PC-9 (cell line): ENCODE results near the gene TUBGCP2. TPM values are rescaled to one million over a fixed set of nuclear protein-coding genes. Genes with fewer than 3 reads are reported as not detected.
"Not testable (repeated sequence)": the region's sequence is repeated elsewhere in the genome, so short reads cannot be mapped to it uniquely, and the experiment has no call there.

Experiments used
- BruUV-seq: library from RNA; stranded (reverse); fragments of 400-500 nt; replicated peaks from 2 replicates; lab custom pipeline; 2021; lab: Mats Ljungman, UMichigan
- CTCF ChIA-PET: fragments of 300-600 bp; sonication (Branson Sonifier 250); formaldehyde crosslinking; loops from one replicate; lab custom pipeline; 2022; ENCODE audit warnings: antibody characterized with exemption; lab: Charles Lee
- POLR2A ChIA-PET: fragments of 300-600 bp; sonication (Branson Sonifier 250); formaldehyde crosslinking; loops from one replicate; lab custom pipeline; 2022; ENCODE audit warnings: antibody characterized with exemption; ENCODE audit not compliant: unreplicated experiment; lab: Charles Lee
- DNase-seq, 2 experiments: peaks; one replicate each; pipeline versions ENCODE4 v3.0.0 to v3.0.0-alpha.2; 2015 to 2022; ENCODE audit warnings: mixed read lengths in 1 of 2
- H2AFZ ChIP-seq: fragments of 200-600 bp; sonication (generic); 2 replicates; pipeline ENCODE4 v1.8.1; 2017; ENCODE audit warnings: antibody characterized with exemption
- H3F3A ChIP-seq: fragments of 200-600 bp; sonication (generic); 2 replicates; pipeline ENCODE4 v1.8.1; 2017; ENCODE audit warnings: antibody characterized with exemption, mild to moderate bottlenecking, low read depth; ENCODE audit not compliant: insufficient read depth
- H3K27ac ChIP-seq: fragments of 200-600 bp; sonication (generic); 2 replicates; pipeline ENCODE4 v1.6.1; 2016; ENCODE audit warnings: mixed run types
- H3K27me3 ChIP-seq: fragments of 200-600 bp; sonication (generic); 2 replicates; pipeline ENCODE4 v1.6.1; 2016; ENCODE audit warnings: low read depth, mixed run types; ENCODE audit not compliant: insufficient read depth
- H3K36me3 ChIP-seq: fragments of 200-600 bp; sonication (generic); 2 replicates; pipeline ENCODE4 v1.6.1; 2016; ENCODE audit warnings: low read depth, mixed run types
- H3K4me1 ChIP-seq: fragments of 200-600 bp; sonication (generic); replicated peaks from 2 replicates; pipeline ENCODE4 v1.6.1; 2016; ENCODE audit warnings: mixed run types; ENCODE audit not compliant: insufficient read depth
- H3K4me2 ChIP-seq: fragments of 200-600 bp; sonication (generic); 2 replicates; pipeline ENCODE4 v1.6.1; 2017; ENCODE audit warnings: mixed run types
- H3K4me3 ChIP-seq: fragments of 200-600 bp; sonication (generic); 2 replicates; pipeline ENCODE4 v1.6.1; 2016; ENCODE audit warnings: mixed run types
- H3K79me2 ChIP-seq: fragments of 200-600 bp; sonication (generic); 2 replicates; pipeline ENCODE4 v1.6.1; 2017; ENCODE audit warnings: low read depth, mixed run types
- H3K9me2 ChIP-seq: fragments of 200-600 bp; sonication (generic); 2 replicates; pipeline ENCODE4 v1.8.1; 2017; ENCODE audit warnings: mild to moderate bottlenecking; ENCODE audit not compliant: insufficient read depth
- H3K9me3 ChIP-seq: fragments of 200-600 bp; sonication (generic); 2 replicates; pipeline ENCODE4 v1.8.1; 2016; ENCODE audit warnings: low read depth; ENCODE audit not compliant: insufficient read depth
- H4K20me1 ChIP-seq: fragments of 200-600 bp; sonication (generic); 2 replicates; pipeline ENCODE4 v1.8.1; 2017; ENCODE audit not compliant: insufficient read depth
- CTCF ChIP-seq: fragments of 200-600 bp; sonication (generic); conservative IDR thresholded peaks from 2 replicates; pipeline ENCODE4 v1.6.1; 2017; ENCODE audit warnings: mixed run types, antibody characterized with exemption, mild to moderate bottlenecking, moderate library complexity
- EZH2 ChIP-seq: fragments of 200-600 bp; sonication (generic); IDR thresholded peaks from 2 replicates; pipeline ENCODE4 v1.8.0; 2017; ENCODE audit warnings: antibody characterized with exemption, low read depth
- intact Hi-C: fragments of 100-400 bp; cut with micrococcal nuclease; formaldehyde crosslinking; loops from one replicate; pipeline ENCODE4 v1.10.0; 2022; ENCODE audit not compliant: unreplicated experiment
- total RNA-seq: library from RNA; stranded (reverse); gene quantifications from 2 replicates; pipeline ENCODE4 v1.2.3, GENCODE V29; 2021

Gene TUBGCP2
- total RNA-seq, 1 experiment from 2014 or later = 52.8 TPM

GRCh38 chr10:133235265-133235855 is 73.3 kb downstream of the TUBGCP2 start:
- Histone ChIP-seq H3K79me2 (no peaks in the 10 kb centered on the region), H3K27me3 (peaks cover 11% of the 10 kb centered on the region), H3K27ac (no peak overlapping the region), H2AFZ (no peak overlapping the region), H3F3A (no peaks in the 10 kb centered on the region), H3K36me3 (no peaks in the 10 kb centered on the region), H3K9me2 (no peaks in the 10 kb centered on the region), H4K20me1 (no peaks in the 10 kb centered on the region), H3K9me3 (no peaks in the 10 kb centered on the region), H3K4me1 (no peaks in the 10 kb centered on the region), H3K4me2 (no peak overlapping the region), H3K4me3 (no peak overlapping the region)
- BruUV-seq = no TSS peak
- intact Hi-C loops = no loop called here
- ChIA-PET POLR2A (no interaction called here), CTCF (no interaction called here)
- no peak for DNase-seq
- no peak for TF ChIP-seq CTCF
- TF ChIP-seq EZH2 = no peak

- H3K4me2 ChIP-seq, H3K4me3 ChIP-seq, H3K9me3 ChIP-seq, H2AFZ ChIP-seq, BruUV-seq, H3K4me1 ChIP-seq, intact Hi-C loops, H4K20me1 ChIP-seq, CTCF ChIA-PET, H3K9me2 ChIP-seq, H3K27ac ChIP-seq, DNase-seq, POLR2A ChIA-PET, H3K36me3 ChIP-seq, H3K79me2 ChIP-seq, H3F3A ChIP-seq: not testable (repeated sequence)
- peaks cover 11% of the 10 kb centered on the region for H3K27me3 ChIP-seq
Observed at GRCh38 chr10:133234796-133235195, 73.9 kb downstream of the TUBGCP2 start.

GRCh38 chr10:133231946-133232574 is 76.6 kb downstream of the TUBGCP2 start:
- intact Hi-C loops = no loop called here
- H3K27me3 ChIP-seq = peaks cover 12% of the 10 kb centered on the region; the same call in 1 of the 2 replicates
- H4K20me1 ChIP-seq = no peaks in the 10 kb centered on the region
- no peak overlapping the region for H2AFZ ChIP-seq
- H3K9me3 ChIP-seq = no peaks in the 10 kb centered on the region
- CTCF ChIA-PET = no interaction called here
- no TSS peak for BruUV-seq
- DNase-seq = no peak
- no peak for TF ChIP-seq EZH2
- TF ChIP-seq CTCF = no peak
- H3K27ac ChIP-seq = no peak overlapping the region
- no peaks in the 10 kb centered on the region for H3K36me3 ChIP-seq
- H3K4me3 ChIP-seq = no peak overlapping the region
- H3K9me2 ChIP-seq = no peaks in the 10 kb centered on the region
- POLR2A ChIA-PET = no interaction called here
- no peaks in the 10 kb centered on the region for H3K4me1 ChIP-seq
- no peak overlapping the region for H3K4me2 ChIP-seq
- H3F3A ChIP-seq = no peaks in the 10 kb centered on the region
- no peaks in the 10 kb centered on the region for H3K79me2 ChIP-seq
